Cardiac septum (tissue), 1 donor: ENCODE measurements around the gene NPDC1. TPM values are rescaled to one million over a fixed set of nuclear protein-coding genes. Genes with fewer than 3 reads are reported as not detected.

Experiments used
- DNase-seq: peaks from one replicate; pipeline ENCODE4 v3.0.0-alpha.2; 2020; ENCODE audit warnings: low spot score
- intact Hi-C: fragments of 100-400 bp; cut with DNase I; formaldehyde crosslinking; loops from one replicate; pipeline ENCODE4 v1.14.0; 2022
- total RNA-seq: library from RNA; stranded (reverse); fragmentation: NEBNext Ultra II Directional; extraction: Animal tissue kit (Norgen Biotek cat#: 25700); gene quantifications from one replicate; pipeline ENCODE4 v1.2.1, GENCODE V29; 2021
- donor health status: DM: no; HTN: no; CAD: no.

Gene NPDC1
- total RNA-seq, 1 donor from 2014 or later, result 96.4 TPM

DNA sequence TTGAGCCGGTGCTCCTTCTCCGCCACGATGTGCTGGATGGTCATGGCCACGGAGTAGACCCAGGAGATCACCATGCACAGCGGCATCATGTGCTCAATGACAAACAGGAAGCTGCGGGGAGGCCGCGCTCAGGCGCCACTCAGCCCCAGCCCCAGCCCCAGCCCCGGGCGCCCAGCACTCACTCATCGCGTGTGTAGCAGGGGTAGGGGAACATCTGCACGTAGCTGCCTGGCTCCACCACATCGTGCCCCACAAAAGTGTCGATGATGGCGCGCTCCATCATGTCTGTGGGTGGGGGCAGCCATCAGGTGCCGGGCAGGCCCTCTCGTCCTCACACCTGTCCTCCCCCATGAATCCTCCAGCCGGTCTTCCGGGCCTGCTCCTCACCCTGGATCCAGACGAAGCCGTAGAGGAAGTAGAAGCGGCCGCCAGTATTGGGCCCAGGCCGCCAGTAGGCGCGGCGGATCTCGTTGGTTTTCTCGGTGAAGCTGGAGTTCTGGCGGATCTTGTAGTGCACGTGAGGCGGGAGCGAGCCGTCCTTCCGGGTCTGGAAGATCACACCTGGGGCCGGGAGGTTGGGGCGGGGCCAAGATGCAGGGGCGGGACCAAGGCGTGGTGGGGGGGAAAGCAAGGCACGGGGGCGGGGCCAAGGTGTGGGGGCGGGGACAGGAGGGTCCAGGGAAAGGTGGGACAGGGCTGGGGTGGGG is 28.0 kb downstream of the NPDC1 start:
- DNase-seq, result no peak
- intact Hi-C loops, result no loop called here

DNA sequence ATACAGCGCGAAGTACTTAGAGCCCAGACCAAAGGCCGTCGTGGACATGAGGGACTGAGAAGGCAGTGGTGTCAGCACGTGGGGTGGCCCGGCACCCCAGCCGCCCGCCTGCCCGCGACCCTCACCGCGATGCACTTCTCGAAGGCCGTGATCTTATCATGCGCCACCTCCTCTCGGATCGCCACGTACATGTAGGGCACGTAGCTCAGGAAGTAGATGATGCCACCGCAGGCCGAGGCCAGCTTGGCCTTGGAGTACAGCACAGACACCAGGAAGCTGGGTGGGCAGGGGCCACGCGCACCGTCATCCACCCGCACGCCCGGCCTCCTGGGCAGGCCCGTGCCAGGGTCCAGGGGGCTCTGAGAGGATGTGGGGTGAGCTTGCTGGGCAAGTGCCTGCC is 28.9 kb downstream of the NPDC1 start:
- intact Hi-C loops, result no loop called here
- no peak for DNase-seq

DNA sequence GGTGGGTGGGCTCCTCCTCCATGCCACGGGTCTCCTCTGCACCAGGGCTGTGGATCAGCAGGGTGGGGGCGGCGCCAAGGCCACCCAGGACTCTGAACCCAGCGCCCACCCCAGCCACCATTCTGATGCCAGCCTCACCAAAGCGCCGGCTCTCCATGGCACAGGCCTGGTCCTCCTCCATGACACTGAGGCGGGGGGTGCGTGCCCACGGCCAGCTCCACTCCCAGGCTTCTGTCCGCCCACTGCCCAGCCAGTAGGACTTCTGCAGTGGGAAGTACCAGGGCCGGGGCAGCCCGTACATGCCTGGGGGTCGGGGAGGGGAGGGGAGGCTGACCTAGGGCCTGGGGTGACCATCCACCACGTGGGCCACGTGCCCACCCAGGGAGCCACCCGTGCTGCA is 29.5 kb downstream of the NPDC1 start:
- intact Hi-C loops, result no loop called here

DNA sequence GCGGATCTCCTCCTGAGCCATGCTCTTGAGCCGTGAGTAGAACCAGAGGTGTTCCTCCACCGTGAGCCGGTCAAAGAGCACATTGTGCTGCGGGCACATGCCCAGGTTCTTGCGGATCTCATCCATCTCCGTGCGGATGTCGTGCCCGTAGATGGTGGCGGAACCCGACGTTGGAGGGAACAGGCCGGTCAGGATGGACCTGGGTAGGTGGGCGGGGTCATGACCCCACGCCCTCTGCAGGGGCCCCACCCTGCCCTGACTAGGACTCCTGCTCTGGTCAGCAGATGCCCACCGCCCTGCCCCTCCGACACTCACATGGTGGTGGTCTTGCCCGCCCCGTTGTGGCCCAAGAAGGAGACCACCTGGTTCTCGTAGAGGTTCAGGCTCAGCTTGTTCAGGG is 30.0 kb downstream of the NPDC1 start:
- intact Hi-C loops, result no loop called here

More for the DNA sequence above, 29.5 kb downstream of the NPDC1 start:
- no peak for DNase-seq

DNA sequence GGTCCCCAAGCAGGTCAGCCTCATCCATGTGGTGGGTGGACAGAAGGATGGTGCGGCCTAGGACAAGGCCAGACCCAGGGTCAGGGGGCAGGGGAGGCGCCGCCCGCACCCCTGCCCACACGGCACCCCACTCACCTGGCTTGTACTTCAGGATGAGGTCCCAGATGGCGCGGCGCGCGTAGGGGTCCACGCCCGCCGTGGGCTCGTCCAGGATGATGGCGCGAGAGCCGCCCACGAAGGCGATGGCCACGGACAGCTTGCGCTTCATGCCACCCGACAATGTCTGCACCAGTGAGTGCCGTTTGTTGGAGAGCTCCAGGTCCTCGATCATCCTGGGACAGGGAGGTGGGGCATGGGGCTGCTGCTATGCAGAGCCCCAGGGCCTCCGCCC is 30.4 kb downstream of the NPDC1 start:
- no peak for DNase-seq
- intact Hi-C loops, result no loop called here

More for the DNA sequence above, 30.0 kb downstream of the NPDC1 start:
- no peak for DNase-seq

DNA sequence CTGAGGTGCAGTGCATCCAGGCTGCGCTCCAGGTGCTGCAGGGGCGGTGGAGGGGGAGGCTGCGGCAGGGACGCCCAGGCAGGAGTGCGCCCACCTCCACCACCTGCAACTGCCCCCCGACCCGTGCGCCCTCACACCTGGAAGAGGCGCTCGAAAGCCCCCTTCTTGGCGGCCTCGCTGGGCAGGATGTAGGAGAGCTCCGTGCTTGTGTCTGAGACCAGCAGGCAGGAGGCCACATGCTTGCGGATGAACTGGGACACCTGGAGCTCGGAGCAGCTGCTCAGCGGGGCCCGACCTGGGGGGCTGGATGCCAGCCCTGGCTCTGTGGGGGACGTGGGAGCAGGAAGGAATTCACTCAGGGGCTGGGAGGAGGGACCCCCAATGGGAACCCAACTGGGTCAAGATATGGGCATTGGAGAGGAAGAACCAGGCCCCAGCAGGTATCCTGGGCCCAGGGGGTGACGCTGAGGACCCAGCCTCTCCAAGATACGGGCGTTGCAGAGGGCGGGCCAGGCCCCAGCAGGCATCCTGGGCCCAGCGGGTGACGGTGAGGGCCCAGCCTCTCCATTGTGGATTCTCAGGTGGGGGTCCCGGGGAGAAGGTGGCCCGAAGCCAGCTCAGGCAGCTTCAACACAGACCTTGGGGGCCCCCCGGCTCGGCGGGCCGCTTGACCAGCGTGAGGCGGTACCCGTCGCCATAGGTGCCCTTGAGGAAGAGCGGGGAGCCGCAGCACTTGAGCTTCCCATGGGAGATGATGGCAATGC is 31.0 kb downstream of the NPDC1 start:
- DNase-seq, result no peak
- intact Hi-C loops, result no loop called here

DNA sequence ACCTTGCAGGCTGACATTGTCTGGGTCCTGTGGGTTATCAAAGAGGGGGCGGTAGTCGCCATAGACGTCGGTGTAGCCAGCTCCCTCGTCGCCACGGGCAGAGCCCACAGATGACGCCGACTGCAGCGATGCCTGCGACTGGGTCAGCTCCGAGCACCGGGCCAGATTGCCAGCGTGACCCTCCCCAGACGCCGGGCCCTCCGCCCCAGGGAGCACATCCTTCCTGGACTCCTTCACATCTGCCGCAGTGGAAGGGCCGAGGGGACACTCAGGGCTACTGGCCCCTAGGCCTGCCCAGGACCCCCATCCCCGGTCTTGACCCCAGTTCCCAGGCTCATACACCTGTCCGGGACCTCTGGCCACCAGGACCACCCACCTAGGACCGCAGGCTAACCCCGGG is 31.8 kb downstream of the NPDC1 start:
- DNase-seq, result no peak
- intact Hi-C loops, result no loop called here

DNA sequence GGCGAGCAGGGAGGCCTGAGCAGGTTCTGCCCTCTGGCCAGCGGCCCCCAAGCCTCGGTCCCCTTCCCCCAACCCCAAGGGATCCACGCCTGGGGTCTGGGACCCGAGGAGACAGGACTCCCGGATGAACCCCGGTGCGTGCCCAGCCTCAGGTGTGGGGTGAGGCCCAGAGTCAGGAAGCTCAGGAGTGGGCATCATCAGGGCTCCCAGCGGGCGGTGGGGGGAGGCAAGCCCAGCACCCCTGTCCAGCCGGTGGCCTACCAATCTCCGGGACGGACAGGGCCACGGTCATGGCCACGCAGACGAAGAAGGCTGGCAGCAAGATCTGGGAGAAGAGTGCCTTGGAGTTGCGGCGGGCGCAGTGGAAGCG is 32.4 kb downstream of the NPDC1 start:
- intact Hi-C loops, result no loop called here
- no peak for DNase-seq

DNA sequence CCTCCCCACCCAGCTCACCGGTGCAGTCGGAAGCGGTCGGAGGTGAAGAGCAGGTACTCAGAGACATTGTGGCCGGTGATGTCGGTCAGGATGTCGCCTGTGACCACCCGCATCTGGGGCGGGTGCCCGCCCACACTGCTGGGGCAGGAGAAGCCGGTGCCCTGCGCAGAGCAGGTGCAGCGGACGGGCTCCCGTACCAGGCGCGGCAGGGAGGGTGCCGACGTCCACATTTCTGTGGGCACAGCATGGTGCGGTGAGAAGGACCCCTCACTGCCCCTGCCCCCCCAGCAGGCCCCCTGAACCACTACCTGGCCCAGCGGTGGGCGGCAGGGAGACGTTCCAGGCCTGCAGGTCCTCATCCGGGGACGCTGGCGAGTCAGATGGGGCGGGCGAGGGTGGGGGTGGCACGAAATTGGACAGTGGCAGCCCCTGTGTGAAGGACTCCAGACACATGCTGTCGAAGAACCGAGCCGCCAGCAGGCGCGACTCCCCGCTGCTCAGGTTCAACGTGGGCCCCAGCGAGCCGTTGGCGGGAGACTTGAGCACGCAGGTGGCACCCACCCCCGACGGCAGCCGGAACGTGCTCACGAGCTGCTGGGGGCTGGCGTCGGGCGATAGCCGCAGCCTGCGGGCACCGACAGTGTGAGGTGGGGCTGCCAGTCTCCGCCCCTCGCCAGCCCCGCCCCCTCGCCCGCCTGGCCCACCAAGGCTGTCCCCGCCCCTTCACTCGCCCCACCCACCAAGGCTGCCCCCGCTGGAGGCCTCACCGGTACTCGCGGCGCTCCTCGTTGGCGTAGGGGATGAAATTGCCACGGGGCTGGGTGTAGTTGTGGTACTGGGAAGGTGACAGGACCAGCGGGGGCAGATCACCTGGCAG is 33.0 kb downstream of the NPDC1 start:
- DNase-seq, result no peak
- intact Hi-C loops, result no loop called here

DNA sequence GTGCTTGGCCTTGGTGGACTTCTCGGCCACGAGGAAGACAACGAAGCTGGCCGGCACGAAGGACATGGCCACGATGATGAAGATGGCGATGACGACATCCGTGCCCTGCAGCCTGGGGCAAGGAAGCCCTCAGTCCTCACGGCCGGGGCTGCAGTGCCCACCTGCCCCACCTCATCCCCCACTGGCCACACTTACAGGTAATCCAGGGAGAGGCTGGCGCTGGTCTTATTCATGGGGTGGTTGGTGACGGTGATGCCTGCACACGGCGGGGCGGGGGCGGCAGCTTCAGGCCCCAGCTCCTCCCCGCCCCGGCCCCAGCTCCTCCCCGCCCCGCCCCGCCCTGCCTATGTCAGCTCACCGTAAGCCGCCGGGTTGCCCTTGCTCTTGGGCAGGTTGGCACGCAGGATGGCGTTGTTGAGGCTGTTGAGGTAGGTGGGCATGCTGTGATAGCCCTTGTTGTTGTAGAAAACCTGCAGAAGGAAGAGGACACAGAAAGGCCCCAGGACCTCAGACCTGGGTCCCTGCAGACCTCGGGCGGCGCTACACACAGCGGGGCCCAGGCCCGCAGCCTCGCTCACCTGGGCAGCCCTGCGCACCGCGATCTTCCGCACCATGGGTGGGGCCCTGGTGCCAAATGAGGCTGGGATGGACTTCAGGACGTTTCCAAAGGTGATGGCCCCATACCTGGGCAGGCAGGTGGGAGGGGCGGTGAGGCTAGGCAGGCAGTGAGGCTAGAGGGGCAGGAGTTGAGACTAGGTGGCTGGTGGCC is 33.9 kb downstream of the NPDC1 start:
- DNase-seq, result no peak
- intact Hi-C loops, result no loop called here

DNA sequence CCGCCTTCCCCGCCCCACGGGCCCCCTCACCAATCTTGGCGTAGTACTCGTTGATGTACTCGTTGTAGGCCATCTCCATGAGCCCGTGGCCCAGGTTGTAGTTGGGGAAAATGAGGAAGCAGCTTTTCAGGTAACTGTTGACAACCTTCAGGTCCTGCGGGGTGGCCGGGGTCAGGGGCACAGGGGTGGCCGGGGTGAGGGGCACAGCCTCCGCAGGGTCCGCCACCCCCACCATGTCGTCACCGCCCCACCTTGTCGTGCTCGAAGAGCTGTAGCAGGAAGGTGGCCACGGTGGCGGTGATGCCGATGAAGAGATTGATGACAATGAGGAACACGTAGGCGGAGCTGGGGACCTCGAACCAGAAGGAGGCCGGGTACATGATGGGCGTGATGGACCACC is 34.8 kb downstream of the NPDC1 start:
- no peak for DNase-seq
- intact Hi-C loops, result no loop called here

DNA sequence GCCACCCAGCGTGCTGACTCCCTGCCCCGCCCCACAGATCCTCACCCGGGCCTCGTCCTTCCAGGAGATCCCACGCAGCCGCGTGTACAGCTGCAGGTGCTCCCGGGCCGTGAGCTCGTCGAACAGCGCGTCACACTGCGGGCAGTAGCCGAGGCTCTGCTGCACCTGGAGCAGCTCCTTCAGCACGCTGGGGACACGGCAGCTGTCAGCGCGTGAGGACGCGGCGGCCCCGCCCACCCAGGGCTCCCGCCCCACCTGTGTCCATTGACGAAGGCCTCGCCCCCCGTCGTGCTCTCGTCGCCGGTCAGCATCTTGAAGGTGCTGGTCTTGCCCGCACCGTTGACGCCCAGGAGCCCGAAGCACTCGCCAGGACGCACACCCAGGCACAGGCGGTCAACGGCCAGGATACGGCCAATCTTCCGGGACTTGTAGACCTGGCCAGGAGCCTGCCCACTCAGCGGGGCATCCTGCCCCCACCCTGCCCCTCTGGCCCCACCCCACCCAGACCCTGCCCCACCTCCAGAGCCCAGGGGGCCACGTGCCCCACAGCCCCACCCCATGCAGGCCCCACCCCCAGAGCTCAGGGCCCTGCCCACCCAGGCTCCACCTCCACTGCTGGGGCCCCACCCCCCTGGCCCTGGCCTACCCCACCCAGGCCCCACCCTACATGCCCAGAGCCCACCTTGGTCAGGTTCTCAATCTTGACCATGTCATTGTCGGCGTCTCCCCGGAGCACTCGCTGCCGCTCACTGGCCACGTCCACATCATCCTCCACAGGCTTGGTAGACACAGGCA is 35.8 kb downstream of the NPDC1 start:
- DNase-seq, result no peak
- intact Hi-C loops, result no loop called here

DNA sequence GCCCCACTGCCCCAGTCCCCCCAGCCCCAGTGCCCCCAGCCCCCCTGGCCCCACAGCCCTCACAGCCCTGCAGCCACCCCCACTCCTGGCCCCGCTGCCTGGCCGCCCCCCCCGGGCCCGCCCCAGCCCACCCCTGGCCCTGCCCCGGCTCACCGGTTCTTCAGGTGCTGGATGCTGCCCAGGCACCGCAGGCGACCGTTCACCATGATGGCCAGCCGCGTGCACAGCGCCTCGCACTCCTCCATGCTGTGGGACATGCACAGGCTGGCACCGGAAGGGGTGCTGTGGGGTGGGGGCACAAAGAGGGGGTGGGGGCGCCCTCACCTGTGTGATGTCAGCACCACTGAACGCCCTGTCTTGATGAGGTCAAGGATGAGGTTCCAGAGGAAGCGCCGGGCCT is 36.8 kb downstream of the NPDC1 start:
- DNase-seq, result no peak
- intact Hi-C loops, result no loop called here

DNA sequence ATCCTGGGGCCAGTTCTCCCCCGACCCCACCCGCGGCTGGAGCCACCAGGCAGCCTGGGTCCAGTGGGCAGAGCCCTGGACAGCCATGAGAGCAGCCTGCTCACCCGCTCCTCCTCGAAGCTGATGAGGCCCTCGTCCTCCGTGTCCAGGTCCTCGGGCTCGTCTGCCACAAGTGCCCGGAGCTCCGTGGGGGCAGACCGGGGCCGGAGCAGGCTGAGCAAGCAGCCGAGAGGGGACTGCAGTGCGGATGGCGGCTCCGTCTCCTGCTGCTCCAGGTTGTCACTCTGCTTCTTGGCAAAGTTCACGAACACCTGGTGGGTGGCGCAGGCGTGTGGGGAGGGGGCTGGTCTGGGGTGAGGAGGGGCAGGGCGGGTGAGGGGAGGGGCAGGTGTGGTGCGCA is 37.7 kb downstream of the NPDC1 start:
- DNase-seq, result no peak
- intact Hi-C loops, result no loop called here

DNA sequence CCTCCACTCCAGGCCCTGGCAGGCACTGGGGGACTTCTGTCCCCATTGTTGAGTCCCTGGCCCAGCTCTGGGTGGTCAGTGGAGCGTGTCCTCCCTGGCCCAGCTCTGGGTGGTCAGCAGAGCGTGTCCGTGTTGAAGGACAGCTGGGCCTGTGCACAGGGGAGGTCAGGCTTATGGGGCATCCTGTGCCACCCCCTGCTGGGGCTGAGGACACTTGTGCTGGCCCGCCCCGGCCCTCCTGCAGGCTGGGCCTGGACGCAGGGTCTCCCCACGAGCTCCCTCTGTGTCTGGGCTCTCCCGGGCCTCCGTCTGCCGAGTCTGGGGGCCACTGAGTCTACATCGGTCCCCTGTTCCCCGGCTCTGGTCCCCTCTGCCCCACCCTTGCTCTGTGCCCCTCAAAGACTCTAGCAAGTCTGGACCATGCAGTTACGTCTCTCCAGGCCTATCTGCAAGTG is 38.1 kb downstream of the NPDC1 start:
- intact Hi-C loops, result no loop called here
- DNase-seq, result no peak

DNA sequence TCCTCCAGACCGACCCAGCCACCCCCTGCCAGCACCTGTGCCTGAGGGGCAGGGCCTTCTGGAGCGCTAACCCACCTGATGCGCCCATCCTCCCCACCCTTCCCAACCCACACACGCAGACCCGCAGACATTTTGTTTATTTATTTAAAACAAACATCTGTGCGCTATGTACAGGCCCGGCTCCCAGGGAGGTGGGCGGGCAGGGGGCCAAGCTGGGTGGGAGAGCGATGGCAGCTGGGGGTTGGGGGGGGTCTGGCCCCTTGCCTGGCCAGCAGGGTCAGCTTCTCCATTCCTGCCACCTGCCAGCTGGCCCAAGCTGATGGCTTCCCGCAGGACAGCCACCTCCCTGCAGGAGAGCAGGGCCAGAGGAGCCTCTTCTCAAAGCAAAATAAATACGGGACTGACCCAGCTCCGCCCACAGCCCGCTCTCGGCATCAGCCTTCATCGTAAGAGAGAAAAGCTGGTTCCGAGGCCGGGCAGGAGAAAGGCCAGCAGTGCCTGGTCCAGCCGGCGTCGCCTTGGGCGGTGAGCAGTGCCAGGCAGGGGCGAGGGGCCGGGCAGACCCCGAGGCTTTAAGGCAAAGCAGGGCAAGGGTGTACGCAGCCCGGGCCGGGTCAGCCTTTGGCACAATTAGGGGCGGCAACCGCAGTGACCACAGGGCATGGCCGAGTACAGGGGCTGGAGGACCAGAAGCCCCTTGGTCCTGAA is 38.7 kb downstream of the NPDC1 start:
- no peak for DNase-seq
- intact Hi-C loops, result no loop called here

DNA sequence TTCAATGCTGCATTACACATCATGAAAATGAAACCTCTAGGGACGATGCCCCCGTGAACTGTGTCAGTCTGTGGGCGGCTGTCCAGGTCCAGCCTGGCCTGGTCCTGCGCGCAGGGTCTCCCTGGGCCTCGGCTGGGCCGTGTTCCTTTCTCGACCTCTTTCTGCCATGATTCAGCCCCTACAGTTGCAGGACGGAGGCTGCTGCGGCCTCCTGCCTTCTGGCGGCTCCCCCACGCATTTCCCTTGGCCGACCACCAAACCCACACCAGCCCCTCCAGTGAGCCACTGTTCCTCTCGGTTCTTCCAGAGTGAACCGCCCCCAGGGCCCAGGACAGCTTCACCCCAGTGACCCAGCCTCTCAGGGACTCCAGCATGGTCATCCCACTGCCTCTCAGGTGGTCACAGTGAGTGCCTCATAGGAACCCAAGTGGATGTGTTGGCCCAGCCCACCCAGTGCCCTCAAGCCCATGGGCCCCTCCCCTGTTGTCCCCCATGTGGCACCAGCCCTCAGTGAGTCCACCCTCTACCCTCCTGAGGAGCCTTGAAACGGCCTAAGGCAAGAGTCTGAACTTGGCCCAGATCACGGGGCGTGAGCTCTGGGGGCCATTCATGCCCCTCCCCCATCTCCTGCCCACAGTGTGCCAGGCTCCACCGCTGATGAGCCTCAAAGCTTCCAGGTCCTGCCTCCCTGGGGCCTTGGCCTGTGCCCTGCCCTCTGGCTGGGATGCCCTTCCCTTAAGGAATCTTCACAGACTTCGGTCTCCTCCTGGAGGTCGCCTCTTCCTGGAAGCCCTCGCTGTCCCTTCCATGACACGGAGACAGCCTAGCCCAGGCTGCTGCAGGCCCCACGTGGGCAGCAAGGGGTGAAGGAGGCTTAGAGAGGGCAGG is 39.6 kb downstream of the NPDC1 start:
- DNase-seq, result no peak
- intact Hi-C loops, result no loop called here
